ENCODE results near the gene MAN2A1.

- TF ChIP-seq, protein P1, sequence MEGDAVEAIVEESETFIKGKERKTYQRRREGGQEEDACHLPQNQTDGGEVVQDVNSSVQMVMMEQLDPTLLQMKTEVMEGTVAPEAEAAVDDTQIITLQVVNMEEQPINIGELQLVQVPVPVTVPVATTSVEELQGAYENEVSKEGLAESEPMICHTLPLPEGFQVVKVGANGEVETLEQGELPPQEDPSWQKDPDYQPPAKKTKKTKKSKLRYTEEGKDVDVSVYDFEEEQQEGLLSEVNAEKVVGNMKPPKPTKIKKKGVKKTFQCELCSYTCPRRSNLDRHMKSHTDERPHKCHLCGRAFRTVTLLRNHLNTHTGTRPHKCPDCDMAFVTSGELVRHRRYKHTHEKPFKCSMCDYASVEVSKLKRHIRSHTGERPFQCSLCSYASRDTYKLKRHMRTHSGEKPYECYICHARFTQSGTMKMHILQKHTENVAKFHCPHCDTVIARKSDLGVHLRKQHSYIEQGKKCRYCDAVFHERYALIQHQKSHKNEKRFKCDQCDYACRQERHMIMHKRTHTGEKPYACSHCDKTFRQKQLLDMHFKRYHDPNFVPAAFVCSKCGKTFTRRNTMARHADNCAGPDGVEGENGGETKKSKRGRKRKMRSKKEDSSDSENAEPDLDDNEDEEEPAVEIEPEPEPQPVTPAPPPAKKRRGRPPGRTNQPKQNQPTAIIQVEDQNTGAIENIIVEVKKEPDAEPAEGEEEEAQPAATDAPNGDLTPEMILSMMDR (IDR thresholded peaks at IDR 0.05): peak in 3 of 6 experiments; percentile 5 to 16 (median 8)
- TF ChIP-seq POLR2A (IDR thresholded peaks at IDR 0.05): peak; percentile 93 to 96
Measured at GRCh38 chr5:109688970-109689739, 572 bp upstream of the MAN2A1 start.
